Inflammatory macrophage (primary cell): ENCODE measurements around the gene CTNNBIP1.

Source experiments
- DNase-seq, 2 donors: peaks; one replicate each; pipeline ENCODE4 v3.0.0-alpha.2; 2020 to 2022

Gene CTNNBIP1

DNA sequence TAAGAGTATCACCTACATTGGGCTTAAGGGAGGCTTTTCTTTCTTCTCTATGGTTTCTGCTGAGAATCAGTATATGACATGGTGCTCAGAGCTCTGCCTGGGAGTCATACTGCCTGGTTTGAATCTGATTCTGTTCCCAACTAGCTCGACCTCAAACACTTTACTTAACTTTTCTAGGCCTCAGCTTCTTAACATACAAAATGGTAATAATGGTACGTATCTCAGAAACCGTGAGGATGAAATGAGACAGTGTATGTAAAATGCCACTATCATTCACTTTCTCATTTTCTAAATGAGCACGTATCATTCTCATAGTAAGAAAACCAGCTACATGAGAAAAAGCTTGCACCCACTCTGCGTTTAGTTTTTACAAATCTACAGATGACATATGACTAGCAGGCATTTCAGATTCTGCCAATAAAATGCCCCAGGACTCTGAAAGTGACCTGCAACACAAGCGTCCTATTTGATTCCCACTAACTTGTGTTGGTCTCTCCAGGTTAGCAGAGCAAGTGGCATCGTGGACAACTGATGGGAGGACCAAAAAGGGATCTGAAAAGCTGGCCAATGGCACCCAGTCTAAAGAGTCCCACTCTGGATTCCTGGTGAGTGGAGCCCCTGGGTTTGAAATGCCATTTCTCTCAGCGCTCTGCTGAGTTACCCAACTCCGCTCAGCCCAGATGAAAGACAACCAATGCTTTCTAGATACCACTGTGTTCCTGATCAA, 6.1 kb downstream of the CTNNBIP1 start:
- DNase-seq = no peak

- DNase-seq = no peak
Observed at GRCh38 chr1:9902060-9902452, 8.0 kb downstream of the CTNNBIP1 start.

DNA sequence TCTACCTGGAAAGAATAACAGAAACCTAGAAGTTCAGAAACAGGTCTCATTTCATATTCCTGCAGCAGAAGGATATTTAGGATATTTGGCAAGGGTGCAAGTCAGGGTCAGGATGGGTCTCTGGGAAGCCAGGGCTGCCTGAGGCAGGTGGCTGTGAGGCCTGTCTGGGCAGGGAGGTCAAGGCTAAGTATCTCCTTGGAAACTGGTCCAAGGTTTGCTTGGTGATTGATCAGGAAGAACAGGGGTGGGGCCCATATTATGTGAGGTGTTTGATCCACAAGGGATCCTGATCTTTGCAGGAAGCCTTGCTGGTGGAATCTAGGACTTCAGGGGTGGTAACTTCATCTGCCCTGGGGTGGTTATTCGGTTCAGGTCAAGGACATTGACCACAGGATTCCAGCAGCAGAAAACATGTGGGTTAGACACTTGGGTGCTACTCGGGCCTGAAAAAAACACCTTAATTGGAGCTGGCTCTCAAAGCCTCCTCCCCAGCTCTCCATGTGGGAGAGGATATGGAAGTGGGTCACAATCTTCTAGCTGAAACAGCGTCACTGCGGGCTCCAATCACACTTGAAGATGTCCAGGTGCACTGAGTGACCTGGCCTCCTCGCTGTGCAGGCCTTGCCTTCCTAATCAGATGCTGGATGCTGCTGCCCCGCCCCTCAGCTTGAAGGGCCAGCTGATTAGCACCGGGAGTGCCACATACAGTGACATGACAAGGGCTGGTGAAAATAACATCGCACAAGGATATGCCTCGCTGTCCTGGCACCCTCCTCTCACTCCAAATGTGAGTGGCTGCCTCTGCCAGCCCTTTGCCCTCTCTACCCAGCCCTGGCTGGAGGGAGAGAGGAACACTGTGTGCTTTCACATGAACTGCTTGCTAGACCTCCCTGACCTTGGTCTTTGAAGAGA, 8.7 kb downstream of the CTNNBIP1 start:
- DNase-seq = no peak

GRCh38 chr1:9900142-9901043, 9.7 kb downstream of the CTNNBIP1 start:
- DNase-seq = peak; percentile 91

DNA sequence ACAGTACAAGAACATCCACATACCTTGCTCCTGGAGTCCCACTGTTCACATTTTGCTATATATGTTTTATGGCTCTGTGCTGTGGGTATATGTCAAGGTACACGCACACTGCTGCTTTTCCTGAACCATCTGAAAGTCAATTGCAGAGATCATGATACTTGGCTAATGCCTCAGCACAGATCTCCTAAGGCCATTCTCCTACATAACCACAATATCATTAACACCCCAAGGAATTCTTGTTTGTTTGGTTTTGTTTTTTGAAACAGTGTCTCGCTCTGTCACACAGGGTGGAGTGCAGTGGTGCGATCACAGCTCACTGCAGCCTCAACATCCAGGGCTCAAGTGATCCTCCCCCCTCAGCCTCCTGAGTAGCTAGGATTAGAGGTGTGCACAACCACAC, 16.0 kb downstream of the CTNNBIP1 start:
- no peak for DNase-seq

- DNase-seq = peak; percentile 84 to 88
Observed at GRCh38 chr1:9892563-9893528, 17.2 kb downstream of the CTNNBIP1 start.

GRCh38 chr1:9891207-9891606, 18.9 kb downstream of the CTNNBIP1 start:
- no peak for DNase-seq

GRCh38 chr1:9890224-9890731, 19.8 kb downstream of the CTNNBIP1 start:
- DNase-seq = peak; percentile 11 to 48

GRCh38 chr1:9889411-9889810, 20.7 kb downstream of the CTNNBIP1 start:
- no peak for DNase-seq

GRCh38 chr1:9888886-9889285, 21.2 kb downstream of the CTNNBIP1 start:
- DNase-seq = no peak

DNA sequence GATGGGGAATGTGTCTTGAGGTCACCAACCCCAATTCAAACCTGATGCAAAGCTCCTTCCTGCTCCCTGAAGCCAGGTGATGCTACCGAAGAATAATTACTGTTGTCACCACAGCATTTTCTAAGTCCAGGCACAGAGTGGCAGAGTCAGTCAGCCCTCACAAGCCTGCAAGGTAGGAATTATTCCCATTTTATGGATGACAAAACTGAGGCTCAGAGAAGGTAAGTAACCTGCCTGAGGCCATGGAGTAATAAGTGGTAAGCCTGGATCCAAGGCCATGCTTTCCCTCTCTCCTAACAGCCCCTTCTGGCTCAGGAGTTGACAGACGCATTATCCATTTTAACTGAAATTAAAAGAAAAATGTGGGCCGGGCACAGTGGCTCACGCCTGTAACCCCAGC, 23.0 kb downstream of the CTNNBIP1 start:
- DNase-seq = no peak

DNA sequence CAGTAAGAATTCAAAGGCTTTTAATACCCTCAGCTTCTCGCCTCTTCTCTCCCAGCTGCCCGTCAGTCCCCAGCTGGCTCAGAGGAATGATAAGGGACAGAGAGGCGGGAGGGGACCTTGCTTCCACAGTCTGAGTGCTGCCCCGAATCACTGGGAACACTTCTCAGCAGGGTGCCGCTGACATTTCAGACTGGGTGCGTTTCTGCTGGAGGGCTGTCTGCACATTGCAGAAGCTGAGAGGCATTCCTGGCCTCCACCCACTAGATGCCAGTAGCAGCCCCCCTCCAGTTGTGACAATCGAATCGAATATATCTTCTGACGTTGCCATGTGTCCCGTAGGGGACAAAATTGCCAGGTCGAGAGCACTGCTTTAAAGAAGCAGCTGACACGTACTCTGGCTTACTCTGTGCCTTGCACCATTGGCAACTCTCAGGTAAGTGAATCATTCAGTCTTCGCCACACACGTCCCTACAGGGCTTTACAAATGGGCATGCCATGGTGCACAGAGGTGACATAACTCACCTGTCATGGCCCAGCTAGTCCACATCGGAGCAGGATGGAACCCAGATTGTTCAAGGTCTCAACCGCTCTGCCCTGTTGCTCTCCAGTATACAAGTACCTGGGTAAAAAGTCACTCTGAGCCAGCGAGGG, 23.9 kb downstream of the CTNNBIP1 start:
- no peak for DNase-seq

GRCh38 chr1:9884805-9885204, 25.3 kb downstream of the CTNNBIP1 start:
- no peak for DNase-seq

- no peak for DNase-seq
Observed at GRCh38 chr1:9883585-9884449, 26.3 kb downstream of the CTNNBIP1 start.

GRCh38 chr1:9882945-9883303, 27.1 kb downstream of the CTNNBIP1 start:
- DNase-seq = no peak

DNA sequence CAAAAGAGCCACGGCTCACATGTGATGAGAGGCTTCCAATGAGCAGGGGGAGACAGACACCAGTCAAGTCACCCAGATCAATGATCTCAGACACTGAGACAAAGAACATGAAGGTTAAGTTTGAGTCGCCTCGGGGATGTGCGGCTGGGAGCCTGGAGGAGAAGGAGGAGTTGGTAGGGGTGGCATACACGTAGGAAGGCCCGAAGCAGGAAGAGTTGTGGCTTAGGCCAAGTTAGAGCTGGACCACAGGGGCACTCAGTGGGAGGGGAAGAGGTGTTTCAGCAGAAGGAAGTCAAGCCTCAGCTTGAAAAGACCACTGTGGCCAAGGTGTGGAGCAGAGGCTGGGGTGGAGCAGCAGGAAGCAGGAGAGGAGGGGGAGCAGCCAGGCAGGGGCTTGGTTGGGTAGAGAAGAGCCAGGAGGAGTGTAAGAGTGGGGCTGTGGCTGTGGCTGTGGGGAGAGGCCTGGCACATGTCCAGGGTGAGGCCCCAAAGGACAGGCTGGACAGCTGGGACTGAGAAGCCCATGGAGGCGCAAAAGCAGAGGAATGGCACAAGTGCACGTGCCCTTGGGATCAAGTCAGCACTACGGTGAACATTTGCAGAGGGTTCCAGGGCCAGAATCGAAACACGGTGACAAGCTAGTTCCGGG, 27.6 kb downstream of the CTNNBIP1 start:
- no peak for DNase-seq

DNA sequence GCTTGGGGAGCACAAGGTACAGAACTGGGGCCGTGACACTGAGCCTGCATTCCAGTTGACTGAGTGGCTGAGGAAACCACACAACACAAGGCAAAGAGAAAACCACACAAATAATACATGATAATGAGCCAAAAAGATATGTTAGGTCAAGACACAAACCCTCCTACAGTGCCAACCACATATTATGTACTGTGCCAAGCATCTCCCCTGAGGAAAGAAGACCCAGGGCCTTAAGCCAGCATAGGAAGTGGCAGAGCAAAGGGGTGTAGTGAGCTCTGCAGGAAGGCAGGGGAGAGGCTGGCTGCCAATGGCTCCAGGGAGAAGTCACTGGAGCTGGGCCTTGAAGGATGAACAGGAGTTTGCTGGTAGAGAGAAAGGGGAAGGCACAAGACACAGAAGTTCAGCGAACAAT, 28.2 kb downstream of the CTNNBIP1 start:
- DNase-seq = no peak

DNA sequence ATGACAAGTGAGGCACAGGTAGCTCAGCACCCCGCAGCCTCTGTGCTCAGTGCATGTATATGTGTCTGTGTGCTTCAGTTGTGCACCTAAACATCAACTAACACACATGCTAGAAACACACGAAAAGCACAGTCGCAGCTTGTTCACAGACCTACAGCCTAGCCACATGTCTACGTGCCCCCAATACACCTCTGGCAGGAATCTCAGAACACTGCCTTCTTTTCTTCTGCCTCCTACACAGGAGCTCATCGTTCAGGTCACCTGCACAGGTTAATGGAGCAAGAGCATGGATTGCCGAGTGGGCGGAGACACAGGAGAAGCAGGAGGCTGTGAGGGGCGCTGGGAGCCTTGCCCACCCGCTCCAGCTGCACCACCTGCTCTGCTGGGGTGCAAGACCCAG, 31.7 kb downstream of the CTNNBIP1 start:
- DNase-seq = no peak

GRCh38 chr1:9877962-9878361, 32.1 kb downstream of the CTNNBIP1 start:
- DNase-seq = no peak
